Fibroblast of skin of scalp (primary cell): ENCODE data around the gene RHOB.
A peak's percentile ranks its signal among the peaks of the same experiment; 100 is the strongest.
"Not testable (repeated sequence)": the region's sequence is repeated elsewhere in the genome, so short reads cannot be mapped to it uniquely, and the experiment has no call there.

ENCODE experiments used
- DNase-seq: peaks from one replicate; pipeline ENCODE4 v3.0.0-alpha.2; 2013

Gene RHOB

DNA sequence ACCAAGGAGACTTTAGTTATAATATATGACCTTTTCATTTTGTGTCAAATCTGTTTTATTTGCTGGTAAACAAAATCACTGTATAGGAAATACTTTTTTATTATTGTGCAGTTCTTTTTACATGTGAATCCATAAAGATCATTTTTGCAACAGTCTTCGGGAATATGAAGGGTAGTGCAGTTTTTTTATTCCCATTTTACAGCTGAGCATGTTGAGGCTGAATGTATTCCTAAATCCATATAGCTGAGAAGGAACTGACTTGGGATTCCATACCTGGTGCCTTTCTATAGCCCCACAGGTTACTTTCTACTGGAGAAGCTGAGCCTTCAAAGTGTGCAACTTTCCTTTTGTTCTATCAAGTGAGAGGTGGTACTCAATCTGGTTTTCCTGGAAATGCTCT, 29.6 kb downstream of the RHOB start:
- no peak for DNase-seq

GRCh38 chr2:20476950-20477349, 30.1 kb downstream of the RHOB start:
- DNase-seq: no peak

- peak; percentile 33 for DNase-seq
These were observed 32.1 kb downstream of the RHOB start for GRCh38 chr2:20478961-20479360.

GRCh38 chr2:20479835-20480234, 33.0 kb downstream of the RHOB start:
- no peak for DNase-seq

GRCh38 chr2:20480913-20481312, 34.0 kb downstream of the RHOB start:
- no peak for DNase-seq

DNA sequence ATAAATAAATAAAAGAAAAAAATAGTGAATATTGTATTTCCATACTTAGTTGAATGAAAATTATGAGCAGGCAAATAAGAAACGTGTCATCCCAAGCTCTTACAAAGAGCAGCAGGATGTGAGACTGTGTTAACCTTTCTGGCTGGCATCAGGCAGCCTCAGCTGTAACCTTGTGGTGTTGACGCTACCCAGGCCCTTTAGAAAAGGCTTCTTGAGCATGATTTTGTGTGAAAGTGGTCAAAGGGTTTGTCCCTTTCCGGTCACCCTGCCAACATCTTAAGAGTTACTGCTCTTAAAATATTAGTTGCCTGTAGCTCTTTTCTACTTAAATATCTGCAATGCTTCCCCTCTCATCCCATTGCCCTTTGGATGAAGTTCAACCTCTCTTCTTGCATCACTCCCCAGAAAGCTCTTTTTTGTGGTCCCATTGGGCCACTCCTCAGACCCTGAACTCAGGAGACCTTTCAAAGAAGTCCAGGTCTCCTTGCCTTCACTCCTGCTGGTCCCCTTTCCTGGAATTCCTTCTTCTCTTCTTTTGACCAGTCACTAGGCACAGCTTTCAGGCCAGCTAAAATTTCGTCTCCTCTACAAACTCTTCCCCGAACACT, 35.0 kb downstream of the RHOB start:
- DNase-seq: no peak

GRCh38 chr2:20482725-20483124, 35.9 kb downstream of the RHOB start:
- DNase-seq: no peak

- DNase-seq: no peak
These were observed 36.5 kb downstream of the RHOB start for GRCh38 chr2:20483194-20483895.

- DNase-seq: no peak
These were observed 37.3 kb downstream of the RHOB start for GRCh38 chr2:20484034-20484617.

DNA sequence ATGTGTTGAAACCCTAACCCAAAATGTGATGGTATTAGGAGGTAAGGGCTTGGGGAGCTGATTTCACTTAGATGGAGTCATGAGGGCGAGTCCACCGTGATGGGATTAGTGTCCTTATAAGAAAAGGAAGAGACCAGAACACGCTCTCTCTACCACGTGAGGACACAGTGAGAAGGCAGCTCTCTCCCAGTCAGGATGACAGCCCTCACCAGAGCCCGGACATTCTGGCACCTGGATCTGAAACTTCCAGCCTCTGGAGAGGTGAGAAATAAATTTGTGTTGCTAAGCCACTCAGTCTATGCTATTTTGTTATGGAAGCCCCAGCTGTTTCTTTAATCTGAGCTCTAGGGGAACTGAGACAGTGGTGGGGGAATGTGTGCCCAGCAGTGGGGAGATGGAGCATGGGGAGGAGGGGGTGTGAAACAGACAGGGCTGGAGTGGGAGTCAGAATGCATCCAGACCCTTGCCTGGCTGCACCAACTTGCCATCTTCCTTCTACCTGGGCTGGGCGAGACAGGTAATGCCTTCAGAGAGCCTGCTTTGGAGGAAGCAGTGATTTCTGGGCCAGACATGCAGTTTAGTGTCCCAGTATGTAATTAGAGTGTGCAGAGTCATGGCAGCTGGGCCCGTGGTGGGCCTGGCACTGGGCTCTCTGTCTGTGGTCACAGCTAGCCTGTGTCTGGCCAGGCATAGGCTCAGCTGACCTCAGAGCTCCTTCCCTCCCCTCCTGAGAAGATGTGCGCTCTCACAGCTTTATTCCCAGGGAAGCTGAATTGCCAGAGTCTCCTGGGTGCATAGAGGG, 38.1 kb downstream of the RHOB start:
- DNase-seq: no peak

- DNase-seq: no peak
These were observed 38.9 kb downstream of the RHOB start for GRCh38 chr2:20485612-20486388.

DNA sequence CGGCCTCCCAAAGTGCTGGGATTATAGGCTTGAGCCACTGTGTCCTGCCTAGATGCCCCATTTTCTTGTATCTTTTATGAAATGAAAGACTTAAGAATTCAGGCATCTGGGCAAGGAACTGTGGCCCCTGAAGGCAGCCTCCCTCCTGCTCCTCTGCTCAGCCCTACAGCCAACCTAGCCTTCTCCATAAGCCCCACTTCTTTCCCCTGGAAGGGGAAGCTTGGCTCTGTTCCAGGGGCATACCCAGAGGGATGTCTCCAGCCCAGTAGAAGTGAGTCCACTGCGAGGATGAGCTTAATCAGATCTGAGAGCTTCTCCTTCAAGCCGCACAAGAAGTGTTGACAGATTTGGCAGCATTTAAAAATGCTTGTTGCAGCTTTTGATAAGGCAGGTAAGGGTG, 39.7 kb downstream of the RHOB start:
- no peak for DNase-seq

DNA sequence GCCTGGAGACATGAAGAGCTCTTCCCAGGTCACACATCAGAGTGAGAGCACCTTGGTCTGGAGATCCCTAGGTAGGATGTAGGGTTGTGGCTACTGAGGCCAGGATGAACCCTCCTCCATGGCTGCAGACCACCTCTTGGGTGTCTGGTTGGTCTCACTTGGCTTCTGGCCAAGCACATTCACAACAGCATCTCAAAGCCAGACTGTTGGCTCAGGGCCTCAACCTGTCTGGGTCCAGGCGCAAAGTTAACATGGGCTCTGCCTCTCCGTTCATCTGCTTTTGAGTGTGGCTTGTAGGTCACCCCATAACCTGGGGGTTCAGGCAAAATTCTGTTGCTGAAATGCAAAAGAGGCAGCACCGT, 40.1 kb downstream of the RHOB start:
- DNase-seq: no peak

DNA sequence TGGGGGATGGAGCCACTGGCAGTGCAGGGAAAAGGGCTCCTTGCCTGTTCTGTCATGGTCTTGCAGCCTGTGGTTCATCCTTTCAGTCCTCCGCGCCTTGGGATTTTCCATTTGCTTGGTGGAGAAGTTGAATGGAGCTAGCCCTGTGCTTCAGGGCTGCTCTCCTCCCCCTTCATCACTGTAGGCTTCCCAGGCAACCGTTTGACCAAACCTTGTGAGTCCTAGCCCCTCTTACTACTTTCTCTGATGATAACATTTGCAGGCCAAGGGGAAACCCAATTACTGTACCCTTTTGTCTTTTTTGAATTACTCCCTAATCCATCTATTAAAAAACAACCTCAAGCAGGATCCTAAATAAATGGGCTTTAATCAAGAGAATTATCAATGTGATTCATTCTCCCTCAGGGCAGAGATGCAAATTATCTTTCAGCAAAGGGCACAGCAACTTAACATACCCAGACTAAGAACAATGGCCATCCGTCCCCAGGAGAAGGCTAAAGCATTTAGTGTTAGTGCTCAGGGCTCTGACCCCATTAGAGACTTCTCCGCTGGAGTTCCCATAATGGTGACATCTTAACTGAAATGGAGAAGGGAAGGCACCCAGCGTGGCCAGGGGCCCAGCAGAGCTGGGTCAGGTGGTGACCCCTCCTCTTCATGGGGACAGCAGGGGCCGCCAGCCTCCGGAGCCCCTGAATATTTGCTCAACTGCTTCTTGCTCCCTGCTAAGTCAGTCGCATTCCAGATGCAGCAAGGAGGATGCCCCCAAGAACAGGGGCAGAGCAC, 40.7 kb downstream of the RHOB start:
- DNase-seq: no peak

DNA sequence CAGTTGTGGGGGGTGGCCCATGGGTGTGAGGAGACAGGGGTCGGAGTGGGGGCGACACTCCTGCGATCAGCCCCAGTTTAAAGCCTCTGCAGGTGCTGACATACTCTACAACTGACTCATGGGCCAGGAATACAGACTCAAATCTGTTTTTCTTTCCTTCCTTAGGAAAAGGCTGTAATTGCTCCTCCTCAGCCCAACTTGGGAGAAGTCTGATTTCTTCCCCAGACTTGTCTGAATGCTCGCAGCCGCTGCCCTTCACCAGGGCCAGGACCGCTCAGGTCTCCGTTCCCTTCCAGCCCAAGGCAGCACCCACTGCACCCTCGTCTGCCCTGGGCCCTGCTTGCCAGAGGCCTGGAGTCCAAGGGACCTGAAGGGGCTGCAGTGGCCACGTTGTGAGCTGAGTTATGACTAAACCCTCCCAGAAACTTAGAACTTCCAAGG, 41.3 kb downstream of the RHOB start:
- no peak for DNase-seq

GRCh38 chr2:20488782-20489181, 41.9 kb downstream of the RHOB start:
- DNase-seq: no peak

GRCh38 chr2:20490300-20491181, 43.7 kb downstream of the RHOB start:
- peak; percentile 43 for DNase-seq

GRCh38 chr2:20491739-20492531, 45.1 kb downstream of the RHOB start:
- no peak for DNase-seq

DNA sequence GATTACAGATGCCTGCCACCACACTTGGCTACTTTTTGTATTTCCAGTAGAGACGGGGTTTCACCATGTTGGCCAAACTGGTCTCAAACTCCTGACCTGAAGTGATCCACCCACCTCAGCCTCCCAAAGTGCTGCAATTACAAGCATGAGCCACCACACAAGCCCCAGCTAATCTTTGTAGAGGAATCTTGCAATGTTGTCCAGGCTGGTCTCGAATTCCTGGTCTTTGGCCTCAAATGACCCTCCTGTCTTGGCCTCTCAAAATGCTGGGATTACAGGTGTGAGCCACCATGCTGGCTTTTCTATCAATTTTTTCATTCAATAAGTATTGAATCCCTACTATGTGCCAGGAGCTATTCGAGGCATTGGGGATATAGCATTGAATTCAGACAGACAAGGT, 46.2 kb downstream of the RHOB start:
- not testable (repeated sequence) for DNase-seq

DNA sequence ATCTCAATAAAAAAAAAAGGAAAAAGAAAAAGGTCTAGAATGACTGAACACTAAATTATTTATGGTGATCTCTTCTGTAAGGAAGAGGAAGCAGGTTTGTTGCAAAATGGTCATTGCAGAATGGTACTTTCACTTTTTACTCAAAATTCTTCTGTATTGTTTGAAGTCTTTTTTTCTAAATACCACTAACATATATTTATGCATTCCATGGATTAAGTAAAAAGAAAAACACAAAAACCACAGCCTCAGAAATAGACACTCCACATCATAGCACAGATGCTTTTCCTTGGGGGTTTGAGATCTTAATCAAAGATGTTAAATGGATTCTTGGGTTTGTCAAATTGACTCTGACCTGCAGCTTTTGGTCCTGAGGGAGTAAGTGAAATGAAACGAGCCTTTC, 47.4 kb downstream of the RHOB start:
- peak; percentile 75 for DNase-seq
